ENCODE measurements around the gene ETV5.

- no peak for TF ChIP-seq CTCF (IDR thresholded peaks at IDR 0.05; ENCODE audit: low read depth, low read length)
- TF ChIP-seq EZH2phosphoT487 (IDR thresholded peaks at IDR 0.05; ENCODE audit: low read depth) = no peak
These were observed 25.1 kb downstream of the ETV5 start for GRCh38 chr3:186083746-186084145.

Data from OCI-LY3 (cell line).